ENCODE measurements around the gene FREM3. TPM values are rescaled to one million over a fixed set of nuclear protein-coding genes. Genes with fewer than 3 reads are reported as not detected.

The FREM3 gene
- total and polyA plus RNA-seq, 4 donors: under 0.01 to 2.3 (median 0.12) TPM; not detected in 1

- H3K9ac ChIP-seq (ENCODE audit: insufficient read depth in 1 of 2, low read length in 2 of 2): no peak overlapping the region
- TF ChIP-seq, protein P1, sequence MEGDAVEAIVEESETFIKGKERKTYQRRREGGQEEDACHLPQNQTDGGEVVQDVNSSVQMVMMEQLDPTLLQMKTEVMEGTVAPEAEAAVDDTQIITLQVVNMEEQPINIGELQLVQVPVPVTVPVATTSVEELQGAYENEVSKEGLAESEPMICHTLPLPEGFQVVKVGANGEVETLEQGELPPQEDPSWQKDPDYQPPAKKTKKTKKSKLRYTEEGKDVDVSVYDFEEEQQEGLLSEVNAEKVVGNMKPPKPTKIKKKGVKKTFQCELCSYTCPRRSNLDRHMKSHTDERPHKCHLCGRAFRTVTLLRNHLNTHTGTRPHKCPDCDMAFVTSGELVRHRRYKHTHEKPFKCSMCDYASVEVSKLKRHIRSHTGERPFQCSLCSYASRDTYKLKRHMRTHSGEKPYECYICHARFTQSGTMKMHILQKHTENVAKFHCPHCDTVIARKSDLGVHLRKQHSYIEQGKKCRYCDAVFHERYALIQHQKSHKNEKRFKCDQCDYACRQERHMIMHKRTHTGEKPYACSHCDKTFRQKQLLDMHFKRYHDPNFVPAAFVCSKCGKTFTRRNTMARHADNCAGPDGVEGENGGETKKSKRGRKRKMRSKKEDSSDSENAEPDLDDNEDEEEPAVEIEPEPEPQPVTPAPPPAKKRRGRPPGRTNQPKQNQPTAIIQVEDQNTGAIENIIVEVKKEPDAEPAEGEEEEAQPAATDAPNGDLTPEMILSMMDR (IDR thresholded peaks at IDR 0.05; ENCODE audit: control extremely low read depth, extremely low read depth): no peak
- no peaks in the 10 kb centered on the region for H3K36me3 ChIP-seq (ENCODE audit: control insufficient read depth in 4 of 4, insufficient read depth in 4 of 4, low read length in 4 of 4)
- peaks cover 0 to 4% (median 2%) of the 10 kb centered on the region in 4 donors for H3K9me3 ChIP-seq (ENCODE audit: control insufficient read depth in 4 of 4, insufficient read depth in 3 of 4, low read length in 3 of 4)
- no peak for DNase-seq
- no peaks in the 10 kb centered on the region for H3K4me1 ChIP-seq (ENCODE audit: control insufficient read depth in 5 of 5, insufficient read depth in 5 of 5, low read length in 5 of 5)
- ATAC-seq (ENCODE audit: insufficient read depth, low FRiP score): no peak
- H3K4me3 ChIP-seq: no peak overlapping the region
- H3K27ac ChIP-seq (ENCODE audit: low read depth in 1 of 2, low read length in 1 of 2): no peak overlapping the region
- WGBS, 2 donors: 58 to 73% methylated on average over 4 of the region's 4 CpGs
- no peaks in the 10 kb centered on the region for H3K27me3 ChIP-seq (ENCODE audit: control insufficient read depth in 3 of 3, insufficient read depth in 3 of 3, low read length in 2 of 3)
Observed at GRCh38 chr4:143609492-143609891, 91.0 kb downstream of the FREM3 start.

DNA sequence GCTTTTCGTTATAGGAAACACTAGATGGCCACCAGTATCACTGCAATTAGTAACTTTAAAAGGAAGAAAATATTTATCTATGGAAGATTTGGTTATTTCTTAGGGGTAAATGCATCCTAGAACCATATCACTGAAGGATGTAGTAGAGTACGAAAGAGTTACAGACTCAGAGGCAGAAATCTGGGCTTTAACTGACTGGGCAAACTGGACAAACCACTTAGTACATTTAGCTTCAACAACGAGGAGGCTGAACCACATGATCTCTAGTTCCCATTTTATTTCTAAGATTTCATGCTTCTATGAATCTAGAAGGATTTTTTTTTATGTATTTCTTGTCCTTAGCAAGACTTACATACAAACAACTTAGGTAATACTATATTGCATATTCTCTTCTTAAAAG is 94.0 kb downstream of the FREM3 start:
- TF ChIP-seq, protein P1 (IDR thresholded peaks at IDR 0.05; ENCODE audit: control extremely low read depth, extremely low read depth): no peak
- ATAC-seq (ENCODE audit: insufficient read depth, low FRiP score) (no peak), DNase-seq (peak in 2 of 3 donors; percentile 49 to 77)
- Histone ChIP-seq H3K27me3 (ENCODE audit: control insufficient read depth in 3 of 3, insufficient read depth in 3 of 3, low read length in 2 of 3) (no peaks in the 10 kb centered on the region), H3K9me3 (ENCODE audit: control insufficient read depth in 4 of 4, insufficient read depth in 3 of 4, low read length in 3 of 4) (peaks cover 0 to 4% (median 2%) of the 10 kb centered on the region in 4 donors), H3K4me1 (ENCODE audit: control insufficient read depth in 5 of 5, insufficient read depth in 5 of 5, low read length in 5 of 5) (no peaks in the 10 kb centered on the region), H3K36me3 (ENCODE audit: control insufficient read depth in 4 of 4, insufficient read depth in 4 of 4, low read length in 4 of 4) (no peaks in the 10 kb centered on the region), H3K4me3 (no peak overlapping the region), H3K9ac (ENCODE audit: insufficient read depth in 1 of 2, low read length in 2 of 2) (no peak overlapping the region), H3K27ac (ENCODE audit: low read depth in 1 of 2, low read length in 1 of 2) (no peak overlapping the region)
- 59 to 83% methylated on average over 3 of the region's 3 CpGs for WGBS, 2 donors

DNA sequence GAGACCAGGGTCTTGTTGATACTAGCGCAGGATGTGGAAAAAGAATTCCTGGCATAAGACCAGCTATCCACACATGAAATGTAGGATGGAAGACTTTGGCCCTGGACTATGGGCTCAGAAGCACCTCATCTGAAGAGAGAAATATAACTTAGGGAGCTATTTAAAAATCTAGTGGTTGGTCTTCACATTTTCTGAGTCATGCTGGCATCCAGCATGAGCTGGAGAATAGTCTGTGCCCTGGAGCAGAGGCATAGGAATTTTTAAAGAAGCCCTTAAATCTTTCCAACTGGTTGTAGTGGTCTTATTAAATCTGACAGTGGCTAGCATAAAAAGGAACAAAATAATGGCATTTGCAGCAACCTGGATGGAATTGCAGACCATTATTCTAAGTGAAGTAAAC is 100.6 kb downstream of the FREM3 start:
- Histone ChIP-seq H3K9ac (ENCODE audit: insufficient read depth in 1 of 2, low read length in 2 of 2) (no peak overlapping the region), H3K36me3 (ENCODE audit: control insufficient read depth in 4 of 4, insufficient read depth in 4 of 4, low read length in 4 of 4) (no peaks in the 10 kb centered on the region), H3K27me3 (ENCODE audit: control insufficient read depth in 3 of 3, insufficient read depth in 3 of 3, low read length in 2 of 3) (no peaks in the 10 kb centered on the region), H3K4me3 (no peak overlapping the region), H3K27ac (ENCODE audit: low read depth in 1 of 2, low read length in 1 of 2) (no peak overlapping the region), H3K9me3 (ENCODE audit: control insufficient read depth in 4 of 4, insufficient read depth in 3 of 4, low read length in 3 of 4) (peaks cover 0 to 2% (median 0%) of the 10 kb centered on the region in 4 donors), H3K4me1 (ENCODE audit: control insufficient read depth in 5 of 5, insufficient read depth in 5 of 5, low read length in 5 of 5) (peaks cover 0 to 5% (median 0%) of the 10 kb centered on the region in 5 donors)
- TF ChIP-seq, protein P1 (IDR thresholded peaks at IDR 0.05; ENCODE audit: control extremely low read depth, extremely low read depth): no peak
- ATAC-seq (ENCODE audit: insufficient read depth, low FRiP score) (no peak), DNase-seq (peak in 1 of 3 donors; percentile 41)
- WGBS, 2 donors: 86 to 88% methylated on average over 1 of the region's 1 CpG

- Histone ChIP-seq H3K4me1 (ENCODE audit: control insufficient read depth in 5 of 5, insufficient read depth in 5 of 5, low read length in 5 of 5) (peaks cover 0 to 5% (median 0%) of the 10 kb centered on the region in 5 donors), H3K9ac (ENCODE audit: insufficient read depth in 1 of 2, low read length in 2 of 2) (no peak overlapping the region), H3K36me3 (ENCODE audit: control insufficient read depth in 4 of 4, insufficient read depth in 4 of 4, low read length in 4 of 4) (no peaks in the 10 kb centered on the region), H3K27me3 (ENCODE audit: control insufficient read depth in 3 of 3, insufficient read depth in 3 of 3, low read length in 2 of 3) (no peaks in the 10 kb centered on the region), H3K4me3 (no peak overlapping the region), H3K9me3 (ENCODE audit: control insufficient read depth in 4 of 4, insufficient read depth in 3 of 4, low read length in 3 of 4) (peaks cover 0 to 2% (median 0%) of the 10 kb centered on the region in 4 donors), H3K27ac (ENCODE audit: low read depth in 1 of 2, low read length in 1 of 2) (no peak overlapping the region)
- no peak for DNase-seq
- TF ChIP-seq, protein P1 (IDR thresholded peaks at IDR 0.05; ENCODE audit: control extremely low read depth, extremely low read depth): no peak
- no peak for ATAC-seq (ENCODE audit: insufficient read depth, low FRiP score)
Observed at GRCh38 chr4:143598816-143599215, 101.7 kb downstream of the FREM3 start.
